Motor neuron (in vitro differentiated cells): ENCODE data around the gene FGF1. TPM values are rescaled to one million over a fixed set of nuclear protein-coding genes. Genes with fewer than 3 reads are reported as not detected.

Experiments used
- ATAC-seq, 8 experiments: fragments of 200-7000 bp; cut with Tn5 transposase; replicated peaks in 6 of 8; 2 replicates each; pipeline ENCODE4 v1.8.0; 2021; ENCODE audit warnings: mild to moderate bottlenecking in 8 of 8, moderate library complexity in 8 of 8
- H3K27ac ChIP-seq, 2 donors: fragments of 250-450 bp; sonication (Bioruptor Pico); 2 replicates each; pipeline ENCODE4 v1.9.0; 2021; ENCODE audit warnings: antibody characterized with exemption in 2 of 2, mild to moderate bottlenecking in 2 of 2, moderate library complexity in 1 of 2
- H3K4me1 ChIP-seq, 2 donors: fragments of 250-450 bp; sonication (Bioruptor Pico); replicated peaks in 1 of 2; 2 replicates each; pipeline ENCODE4 v1.6.1; 2021; ENCODE audit warnings: antibody characterized with exemption in 2 of 2, mild to moderate bottlenecking in 2 of 2, moderate library complexity in 1 of 2
- H3K4me3 ChIP-seq, 5 donors: fragments of 250-450 bp; sonication (Bioruptor Pico); 2 replicates each; pipeline ENCODE4 v1.9.0; 2021; ENCODE audit warnings: antibody characterized with exemption in 5 of 5, mild to moderate bottlenecking in 5 of 5, moderate library complexity in 4 of 5
- WGBS, 10 experiments: fragments of 450-650 bp; shearing (Covaris generic); methylation state at CpG; one replicate each; pipeline ENCODE4 v1.0.0; 2022; 5-methylcytosine and 5-hydroxymethylcytosine counted together
- in situ Hi-C, 9 experiments: fragments of 400-800 bp; cut with MboI; loops; one replicate each; pipeline ENCODE4 v1.15.0; 2021; ENCODE audit warnings: low sequenced_read_pairs in 9 of 9, low pct_unique_long_range_greater_than_20kb in 2 of 9; ENCODE audit not compliant: unreplicated experiment in 9 of 9
- total RNA-seq, 8 experiments: library from RNA; unstranded; fragments of 300-600 nt; gene quantifications; 2 replicates each; pipeline versions ENCODE4 v1.2.3 to v1.2.4, GENCODE V29; 2022

FGF1 gene
- total RNA-seq, 8 experiments from 2014 or later, result 0.23 to 80.3 (median 0.45) TPM

DNA sequence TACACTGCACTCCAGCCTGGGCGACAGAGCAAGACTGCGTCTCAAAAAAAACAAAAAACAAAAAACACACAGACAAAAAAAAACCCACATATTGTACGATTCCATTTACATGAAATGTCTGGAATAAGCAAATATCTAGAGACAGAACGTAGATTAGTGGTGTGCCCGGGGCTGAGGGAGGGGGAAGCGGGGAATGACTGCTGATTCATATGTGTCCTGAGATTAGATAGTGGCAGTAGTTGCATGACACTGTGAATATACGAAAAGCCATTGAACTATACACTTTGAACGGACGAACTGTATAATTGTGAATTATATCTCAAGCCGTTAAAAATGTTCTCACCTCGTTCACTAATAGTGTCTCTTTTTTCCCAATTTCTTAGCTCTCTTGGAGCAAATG lies 23.9 kb downstream of the FGF1 start:
- WGBS, 10 experiments, result 82 to 97% (median 90%) methylated on average over 3 to 11 of the region's 11 CpGs; no CpG with 5 or more reads in 1 of the 10 experiments
- no peaks in the 10 kb centered on the region for H3K4me1 ChIP-seq
- in situ Hi-C loops, result no loop called here
- H3K27ac ChIP-seq, result no peak overlapping the region
- ATAC-seq, result no peak
- no peak overlapping the region for H3K4me3 ChIP-seq

DNA sequence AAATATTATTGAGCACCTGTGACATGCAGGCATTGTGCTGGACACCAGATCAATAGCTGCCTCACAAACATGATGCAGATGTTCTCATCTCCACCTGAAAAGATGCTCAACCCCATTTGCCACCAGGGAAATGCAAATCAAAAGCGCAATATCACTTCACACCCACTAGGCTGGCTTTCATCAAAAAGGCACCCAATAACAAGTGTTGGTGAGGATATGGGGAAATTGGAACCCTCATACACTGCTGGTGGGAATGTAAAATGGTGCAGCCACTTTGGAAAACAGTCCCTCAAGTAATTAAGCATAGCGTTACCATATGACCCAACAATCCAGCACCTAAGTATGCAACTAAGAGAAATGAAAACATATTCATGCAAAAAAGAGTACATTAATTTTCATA lies 24.7 kb downstream of the FGF1 start:
- Histone ChIP-seq H3K27ac (no peak overlapping the region), H3K4me3 (no peak overlapping the region), H3K4me1 (no peaks in the 10 kb centered on the region)
- WGBS, 10 experiments, result 71 to 100% (median 100%) methylated on average over 1 to 2 of the region's 2 CpGs; no CpG with 5 or more reads in 3 of the 10 experiments
- ATAC-seq, result no peak
- in situ Hi-C loops, result no loop called here

DNA sequence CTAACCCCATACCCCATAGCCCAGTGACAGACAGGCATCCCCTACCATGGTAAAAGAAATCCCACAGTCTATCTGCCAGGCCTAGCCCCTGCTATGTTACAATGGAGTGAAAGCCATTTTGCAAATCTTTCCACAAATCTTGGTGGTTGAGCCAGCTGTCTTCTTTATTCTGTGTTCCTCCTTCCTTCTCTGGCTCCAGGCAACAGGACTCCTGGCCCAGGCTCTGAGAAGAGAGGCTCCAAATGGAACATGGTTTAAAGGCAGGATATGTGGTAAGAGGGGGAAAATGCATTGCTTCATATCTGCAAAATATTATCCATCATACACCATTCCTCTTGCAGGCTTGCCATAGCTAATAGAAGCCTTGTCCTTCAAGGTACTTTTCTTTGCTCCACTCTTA lies 25.2 kb downstream of the FGF1 start:
- no peak overlapping the region for H3K4me3 ChIP-seq
- no peak overlapping the region for H3K27ac ChIP-seq
- H3K4me1 ChIP-seq, result no peaks in the 10 kb centered on the region
- in situ Hi-C loops, result no loop called here
- ATAC-seq, result no peak

DNA sequence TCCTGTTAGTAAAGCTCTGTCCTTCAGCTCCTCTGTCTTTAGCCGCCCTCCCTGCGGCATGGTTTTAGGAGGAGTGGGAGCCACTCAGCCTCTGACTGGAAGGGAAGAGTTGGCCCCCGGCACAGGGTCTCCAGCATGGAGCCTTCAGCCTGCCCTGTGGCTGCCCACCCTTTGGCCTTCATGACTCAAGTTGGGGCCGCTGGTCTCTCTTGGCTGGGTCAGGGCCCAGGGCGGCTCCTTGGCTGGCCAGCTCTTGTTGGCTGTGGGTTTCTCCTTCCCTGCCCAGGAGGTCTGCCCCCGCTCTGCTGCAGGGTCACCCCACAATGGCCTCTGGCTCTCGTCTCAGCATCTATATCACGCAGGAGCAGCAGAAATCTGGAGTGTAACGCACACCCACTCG lies 25.7 kb downstream of the FGF1 start:
- in situ Hi-C loops, result no loop called here
- no peak overlapping the region for H3K4me3 ChIP-seq
- no peak overlapping the region for H3K27ac ChIP-seq
- H3K4me1 ChIP-seq, result no peaks in the 10 kb centered on the region
- 91 to 100% (median 100%) methylated on average over 1 to 6 of the region's 10 CpGs; no CpG with 5 or more reads in 5 of the 10 experiments for WGBS, 10 experiments
- ATAC-seq, result no peak

DNA sequence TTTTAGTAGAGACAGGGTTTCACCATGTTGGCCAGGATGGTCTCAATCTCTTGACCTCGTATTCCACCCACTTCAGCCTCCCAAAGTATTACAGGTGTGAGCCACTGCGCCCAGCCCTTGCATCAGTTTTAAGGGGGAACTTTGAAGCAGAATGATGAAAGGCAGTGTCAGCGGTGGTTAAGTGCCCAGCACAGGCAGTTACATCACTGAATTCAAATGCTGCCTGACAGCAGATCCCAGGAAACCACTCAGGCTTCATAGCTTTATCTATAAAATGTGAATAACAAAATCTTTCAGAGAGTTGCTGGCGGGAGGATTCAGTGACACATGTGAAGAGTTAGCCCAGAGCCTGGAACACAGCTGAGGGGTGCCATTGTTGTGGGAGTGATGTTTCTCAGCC lies 26.5 kb downstream of the FGF1 start:
- in situ Hi-C loops, result loop anchor here in 3 of 9 experiments (10.0 kb wide), 1 partner anchor 45 kb away; no protein-coding TSS in a partner anchor

DNA sequence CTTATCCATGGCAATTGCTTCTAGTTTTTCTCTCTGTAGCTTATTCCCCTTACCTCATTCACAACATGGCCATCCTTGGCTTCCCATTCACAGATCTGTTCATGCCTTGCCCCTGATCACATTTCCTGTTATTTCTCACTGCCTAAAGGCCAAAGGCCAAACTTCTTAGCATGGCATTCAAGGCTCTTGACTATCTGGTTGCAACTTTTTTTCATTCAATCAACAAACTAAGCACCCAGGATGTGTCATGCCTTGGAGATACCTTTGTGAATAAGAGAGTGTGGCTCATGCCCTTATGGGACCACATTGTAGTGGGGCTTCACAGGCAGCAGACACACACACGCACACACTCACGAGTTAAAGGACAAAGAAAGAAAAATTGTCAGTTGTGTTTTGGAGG lies 27.6 kb downstream of the FGF1 start:
- no peak for ATAC-seq
- Histone ChIP-seq H3K27ac (no peak overlapping the region), H3K4me1 (no peaks in the 10 kb centered on the region), H3K4me3 (no peak overlapping the region)
- in situ Hi-C loops, result loop anchor here in 3 of 9 experiments (10.0 kb wide), 1 partner anchor 47 kb away; no protein-coding TSS in a partner anchor
- 72 to 100% (median 92%) methylated on average over 1 to 2 of the region's 2 CpGs; no CpG with 5 or more reads in 3 of the 10 experiments for WGBS, 10 experiments

More for the DNA sequence above, 26.5 kb downstream of the FGF1 start:
- H3K4me3 ChIP-seq, result no peak overlapping the region
- H3K4me1 ChIP-seq, result no peaks in the 10 kb centered on the region
- 71 to 100% (median 75%) methylated on average over 1 to 4 of the region's 4 CpGs; no CpG with 5 or more reads in 5 of the 10 experiments for WGBS, 10 experiments
- ATAC-seq, result peak in 3 of 8 experiments; percentile 70 to 76 (median 75)
- no peak overlapping the region for H3K27ac ChIP-seq

DNA sequence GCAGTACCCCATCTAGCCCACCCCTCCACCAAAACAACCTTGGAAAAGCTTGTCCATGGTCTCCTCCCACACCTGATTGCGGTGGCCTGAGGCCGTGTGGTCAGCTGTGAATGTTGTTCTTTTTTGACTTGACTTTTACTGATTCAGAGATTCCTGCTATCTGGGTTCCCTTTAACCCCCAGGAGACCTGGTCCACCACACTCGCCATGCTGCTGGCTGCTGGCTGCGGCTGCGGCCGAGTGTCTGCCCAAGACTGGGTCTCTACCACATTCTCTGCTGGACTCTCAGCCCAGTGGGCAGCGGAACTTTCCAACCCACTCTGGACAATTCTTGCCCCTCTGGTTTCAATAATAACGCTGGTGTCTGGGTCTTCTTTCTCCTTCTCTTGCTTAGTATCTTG lies 28.4 kb downstream of the FGF1 start:
- ATAC-seq, result no peak
- Histone ChIP-seq H3K4me1 (no peaks in the 10 kb centered on the region), H3K4me3 (no peak overlapping the region), H3K27ac (no peak overlapping the region)
- in situ Hi-C loops, result loop anchor here in 3 of 9 experiments (10.0 kb wide), 1 partner anchor 47 kb away; no protein-coding TSS in a partner anchor
- 67 to 100% (median 83%) methylated on average over 1 to 5 of the region's 8 CpGs; no CpG with 5 or more reads in 5 of the 10 experiments for WGBS, 10 experiments

DNA sequence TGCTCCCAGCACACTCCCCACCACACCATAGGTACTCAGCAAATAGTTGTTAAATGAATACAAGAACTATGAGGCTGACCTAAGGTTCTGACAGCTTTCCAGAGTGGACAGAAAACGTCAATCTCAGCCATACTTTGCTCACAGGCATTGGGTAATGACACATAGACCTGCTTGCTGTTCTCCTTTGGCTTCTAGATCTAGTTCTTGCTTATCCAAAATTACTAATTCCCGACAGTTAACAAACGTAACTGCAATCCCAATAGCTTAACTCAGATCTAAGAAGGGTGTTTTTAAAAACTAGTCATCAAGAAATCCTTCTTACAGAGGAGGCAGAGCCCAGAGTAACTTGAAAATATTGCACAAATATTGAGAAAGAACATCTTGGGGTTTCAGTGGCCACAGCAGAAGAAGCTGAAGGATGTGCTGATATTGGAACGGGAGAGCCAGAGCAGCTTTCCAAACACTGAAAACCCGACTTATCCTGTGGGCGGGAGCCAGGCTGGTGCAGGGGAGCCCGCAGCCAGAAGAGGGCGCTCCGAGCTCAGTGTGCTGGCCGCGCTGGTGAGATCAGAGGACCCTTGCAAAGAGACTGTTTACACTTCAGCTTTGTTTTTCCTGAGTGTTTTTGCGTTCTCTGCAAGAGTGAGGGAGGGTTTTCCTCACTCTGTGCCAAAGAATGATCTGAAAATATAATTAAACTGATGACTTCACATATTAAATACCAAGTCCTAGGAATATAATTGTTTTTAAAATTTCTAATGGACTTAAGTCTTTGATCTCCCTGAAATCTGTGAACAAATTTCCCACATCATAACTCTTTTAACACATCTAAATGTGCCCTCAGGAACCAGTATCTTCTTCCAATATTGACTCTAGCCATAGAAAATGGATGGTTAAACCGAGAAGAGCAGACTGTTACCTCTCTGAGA lies 30.3 kb downstream of the FGF1 start:
- H3K27ac ChIP-seq, result no peak overlapping the region
- peak; percentile 96 to 100 (median 98) for ATAC-seq
- in situ Hi-C loops, result loop anchor here in 3 of 9 experiments (10.0 kb wide), 1 partner anchor 49 kb away; no protein-coding TSS in a partner anchor
- H3K4me3 ChIP-seq, result no peak overlapping the region
- 0 to 47% (median 18%) methylated on average over 1 to 11 of the region's 13 CpGs for WGBS, 10 experiments
- H3K4me1 ChIP-seq, result no peaks in the 10 kb centered on the region

DNA sequence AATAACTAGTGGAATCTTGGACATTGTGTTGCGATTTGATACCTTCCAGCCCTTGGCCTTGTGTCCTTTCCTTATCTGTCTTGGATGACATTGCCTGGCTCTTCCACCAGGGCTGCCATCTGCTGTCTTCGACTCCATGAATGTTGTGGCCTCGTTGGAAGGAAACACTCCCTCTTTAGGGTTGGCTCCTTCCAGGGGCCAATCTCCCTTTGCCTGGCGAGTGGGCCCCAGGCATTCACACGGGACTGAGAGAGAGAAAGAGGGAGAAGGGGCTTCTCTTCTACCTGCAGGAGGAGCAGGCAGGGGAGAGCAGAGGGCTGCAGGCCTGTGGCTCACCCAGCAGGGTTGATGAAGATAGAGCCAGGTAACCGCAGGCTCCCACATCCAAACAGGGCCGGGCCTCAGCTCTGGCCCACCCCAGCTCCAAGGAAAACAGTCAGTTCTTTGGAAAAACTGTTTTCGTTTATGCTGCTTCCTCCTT lies 31.3 kb downstream of the FGF1 start:
- Histone ChIP-seq H3K27ac (no peak overlapping the region), H3K4me1 (no peaks in the 10 kb centered on the region), H3K4me3 (no peak overlapping the region)
- 17 to 100% (median 80%) methylated on average over 1 to 8 of the region's 8 CpGs; no CpG with 5 or more reads in 1 of the 10 experiments for WGBS, 10 experiments
- in situ Hi-C loops, result loop anchor here in 3 of 9 experiments (10.0 kb wide), 1 partner anchor 50 kb away; no protein-coding TSS in a partner anchor
- ATAC-seq, result no peak

DNA sequence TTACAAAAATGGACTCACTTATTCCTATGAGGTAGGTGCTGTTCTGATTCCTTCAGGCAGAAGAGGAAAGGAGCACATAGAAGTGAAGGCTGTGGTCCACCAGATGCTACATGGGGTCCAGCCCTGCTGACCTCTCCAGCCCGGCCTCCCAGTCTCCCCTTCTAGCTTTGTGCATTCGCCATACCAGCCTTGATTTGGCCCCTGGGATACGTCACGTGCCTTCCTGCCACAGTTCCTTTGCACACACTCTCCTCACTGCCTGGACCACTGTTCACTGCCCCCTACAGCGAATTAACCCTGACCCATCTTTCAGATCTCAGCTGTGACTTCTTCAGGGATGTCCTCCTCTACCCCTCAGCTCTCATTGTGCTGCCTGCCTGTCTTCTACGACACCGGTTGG lies 32.6 kb downstream of the FGF1 start:
- no peak for ATAC-seq
- 88 to 100% (median 96%) methylated on average over 3 to 7 of the region's 7 CpGs; no CpG with 5 or more reads in 5 of the 10 experiments for WGBS, 10 experiments
- H3K27ac ChIP-seq, result no peak overlapping the region

DNA sequence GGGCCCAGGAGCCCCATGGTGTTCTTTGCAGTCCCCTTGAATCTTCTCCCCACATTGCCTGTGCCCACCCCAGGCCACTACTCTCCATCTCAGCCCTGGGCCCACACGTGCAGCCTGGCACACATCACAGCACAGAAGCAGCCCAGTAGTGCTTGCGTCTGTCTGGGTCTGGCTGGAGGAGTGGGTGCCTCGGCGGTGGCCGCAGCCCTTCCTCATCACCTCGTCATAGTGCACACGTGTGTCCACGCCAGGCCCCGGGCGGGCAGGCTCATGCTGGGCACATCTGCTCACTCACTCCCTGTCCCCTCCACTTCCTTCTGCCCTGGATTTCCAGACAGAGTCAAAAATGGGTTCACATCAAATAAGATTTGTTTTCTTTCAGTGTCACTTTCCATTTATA lies 33.3 kb downstream of the FGF1 start:
- Histone ChIP-seq H3K4me1 (no peaks in the 10 kb centered on the region), H3K4me3 (no peak overlapping the region), H3K27ac (no peak overlapping the region)
- ATAC-seq, result no peak
- in situ Hi-C loops, result loop anchor here in 3 of 9 experiments (10.0 kb wide), 1 partner anchor 52 kb away; no protein-coding TSS in a partner anchor
- 100% methylated on average over 1 to 2 of the region's 10 CpGs; no CpG with 5 or more reads in 8 of the 10 experiments for WGBS, 10 experiments

More for the DNA sequence above, 32.6 kb downstream of the FGF1 start:
- Histone ChIP-seq H3K4me1 (no peaks in the 10 kb centered on the region), H3K4me3 (no peak overlapping the region)
- in situ Hi-C loops, result loop anchor here in 3 of 9 experiments (10.0 kb wide), 1 partner anchor 51 kb away; no protein-coding TSS in a partner anchor

DNA sequence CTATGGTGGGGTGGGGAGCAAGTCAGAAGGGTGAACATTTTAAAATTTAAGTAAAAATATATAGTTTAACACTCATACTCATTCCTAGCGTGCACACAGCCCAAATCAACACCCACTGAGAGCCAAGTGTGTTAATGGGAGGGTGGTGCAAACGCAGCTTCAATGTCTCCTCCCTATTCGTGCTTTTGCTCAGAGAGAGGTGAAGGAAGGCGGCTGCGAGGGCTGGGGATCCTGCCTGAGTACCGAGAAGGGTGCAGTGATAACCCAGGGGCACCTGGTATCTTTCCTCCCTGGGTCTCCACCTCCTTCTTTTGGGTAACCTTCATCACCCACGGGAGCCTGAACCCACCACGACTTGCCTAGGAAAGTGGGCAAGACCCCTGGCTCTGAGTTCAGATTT lies 35.0 kb downstream of the FGF1 start:
- ATAC-seq, result no peak
- no peaks in the 10 kb centered on the region for H3K4me1 ChIP-seq
- 31 to 90% (median 70%) methylated on average over 1 to 6 of the region's 8 CpGs; no CpG with 5 or more reads in 3 of the 10 experiments for WGBS, 10 experiments
- H3K27ac ChIP-seq, result no peak overlapping the region
- in situ Hi-C loops, result loop anchor here in 3 of 9 experiments (10.0 kb wide), 1 partner anchor 54 kb away; no protein-coding TSS in a partner anchor
- no peak overlapping the region for H3K4me3 ChIP-seq

DNA sequence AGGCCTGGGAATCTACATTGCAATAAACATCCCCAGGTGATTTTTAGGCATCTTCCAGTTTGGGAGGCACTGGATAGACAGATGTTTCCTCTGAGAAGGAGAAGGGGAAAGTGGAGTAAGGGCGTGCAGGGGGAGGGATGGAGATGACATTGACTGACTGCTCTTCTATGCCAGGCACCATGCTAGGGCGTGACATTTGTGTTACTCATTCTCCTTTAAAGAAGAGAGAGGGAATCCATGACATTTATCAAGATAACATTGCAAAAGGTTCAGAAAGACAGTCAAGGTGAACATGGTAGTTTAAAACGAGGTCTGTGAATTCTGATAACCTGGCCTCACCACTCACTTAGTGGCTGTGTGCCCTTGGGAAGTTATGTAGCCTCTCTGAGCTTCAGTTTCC lies 35.8 kb downstream of the FGF1 start:
- ATAC-seq, result no peak
- no peak overlapping the region for H3K27ac ChIP-seq
- 40 to 92% (median 75%) methylated on average over 2 to 3 of the region's 3 CpGs; no CpG with 5 or more reads in 3 of the 10 experiments for WGBS, 10 experiments
- H3K4me3 ChIP-seq, result no peak overlapping the region
- H3K4me1 ChIP-seq, result no peaks in the 10 kb centered on the region
- in situ Hi-C loops, result loop anchor here in 3 of 9 experiments (10.0 kb wide), 1 partner anchor 55 kb away; no protein-coding TSS in a partner anchor
